ENCODE data around the gene RMND5B.

Gene RMND5B, protein sequence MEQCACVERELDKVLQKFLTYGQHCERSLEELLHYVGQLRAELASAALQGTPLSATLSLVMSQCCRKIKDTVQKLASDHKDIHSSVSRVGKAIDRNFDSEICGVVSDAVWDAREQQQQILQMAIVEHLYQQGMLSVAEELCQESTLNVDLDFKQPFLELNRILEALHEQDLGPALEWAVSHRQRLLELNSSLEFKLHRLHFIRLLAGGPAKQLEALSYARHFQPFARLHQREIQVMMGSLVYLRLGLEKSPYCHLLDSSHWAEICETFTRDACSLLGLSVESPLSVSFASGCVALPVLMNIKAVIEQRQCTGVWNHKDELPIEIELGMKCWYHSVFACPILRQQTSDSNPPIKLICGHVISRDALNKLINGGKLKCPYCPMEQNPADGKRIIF

DNA sequence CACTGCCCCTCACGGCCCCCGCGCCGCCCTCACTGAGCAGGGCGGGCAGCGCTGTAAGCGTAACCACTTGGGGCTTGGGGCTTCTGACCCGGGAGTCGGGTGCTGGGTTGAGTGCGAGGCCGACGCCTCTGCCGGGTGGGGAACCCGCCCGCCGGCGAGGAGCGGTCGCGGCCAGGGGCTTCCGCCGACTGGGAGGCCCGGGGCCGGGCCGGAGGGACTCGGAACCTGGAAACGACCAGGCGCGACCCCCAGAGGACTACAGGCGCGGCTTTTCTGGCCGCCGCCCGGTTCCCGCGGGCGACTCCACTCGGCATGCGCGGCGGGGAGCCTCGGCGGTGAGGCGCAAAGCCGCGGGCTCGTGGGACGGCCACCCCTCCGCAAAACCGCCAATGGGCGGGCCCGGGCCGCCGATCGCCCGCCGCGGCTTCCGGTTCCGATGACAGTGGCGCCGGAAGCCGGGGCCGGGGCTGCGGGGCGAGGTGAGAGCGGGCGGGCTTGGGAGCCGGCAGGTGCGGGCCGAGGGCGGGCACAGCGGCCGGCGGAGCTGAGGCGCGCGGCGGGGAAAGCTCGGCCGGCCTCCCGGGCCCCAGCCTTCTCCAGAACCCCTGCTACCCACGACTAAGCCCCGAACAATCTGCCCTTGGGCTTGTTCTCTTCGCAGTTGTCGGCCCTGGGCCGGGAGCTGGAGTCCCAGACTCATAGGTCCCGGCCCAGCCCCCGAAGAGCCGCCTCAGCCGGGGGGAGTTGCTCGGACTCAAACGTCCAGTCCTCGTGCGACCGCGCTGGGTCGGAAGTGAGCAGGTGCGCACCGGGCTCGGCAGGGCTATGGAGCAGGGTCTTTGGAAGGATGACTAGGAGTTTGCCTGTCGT is at the start of gene RMND5B:
Gene RMND5B, plus strand, starts transcription at position 439 of the 870 bp plus-strand sequence. CDS start 7,106 bp downstream, outside the sequence.
- Histone ChIP-seq H3K4me1 (no peaks in the 10 kb centered on the region), H2AFZ (peak within 1 kb of the TSS; percentile 100), H3K9me3 (ENCODE audit: control insufficient read depth, low read length) (no peaks in the 10 kb centered on the region), H3K9ac (peak within 1 kb of the TSS; percentile 78), H3K4me2 (ENCODE audit: low read length) (peak within 1 kb of the TSS; percentile 94), H3K79me2 (peaks cover 8% of the 10 kb centered on the region), H3K4me3 (ENCODE audit: low read depth, low read length) (peak within 1 kb of the TSS; percentile 85), H3K27ac (peak within 1 kb of the TSS; percentile 86), H3K36me3 (ENCODE audit: control insufficient read depth, insufficient read depth, low read length) (no peaks in the 10 kb centered on the region), H3K27me3 (ENCODE audit: control insufficient read depth, insufficient read depth, low read length) (no peaks in the 10 kb centered on the region)
- TF ChIP-seq, protein P1, sequence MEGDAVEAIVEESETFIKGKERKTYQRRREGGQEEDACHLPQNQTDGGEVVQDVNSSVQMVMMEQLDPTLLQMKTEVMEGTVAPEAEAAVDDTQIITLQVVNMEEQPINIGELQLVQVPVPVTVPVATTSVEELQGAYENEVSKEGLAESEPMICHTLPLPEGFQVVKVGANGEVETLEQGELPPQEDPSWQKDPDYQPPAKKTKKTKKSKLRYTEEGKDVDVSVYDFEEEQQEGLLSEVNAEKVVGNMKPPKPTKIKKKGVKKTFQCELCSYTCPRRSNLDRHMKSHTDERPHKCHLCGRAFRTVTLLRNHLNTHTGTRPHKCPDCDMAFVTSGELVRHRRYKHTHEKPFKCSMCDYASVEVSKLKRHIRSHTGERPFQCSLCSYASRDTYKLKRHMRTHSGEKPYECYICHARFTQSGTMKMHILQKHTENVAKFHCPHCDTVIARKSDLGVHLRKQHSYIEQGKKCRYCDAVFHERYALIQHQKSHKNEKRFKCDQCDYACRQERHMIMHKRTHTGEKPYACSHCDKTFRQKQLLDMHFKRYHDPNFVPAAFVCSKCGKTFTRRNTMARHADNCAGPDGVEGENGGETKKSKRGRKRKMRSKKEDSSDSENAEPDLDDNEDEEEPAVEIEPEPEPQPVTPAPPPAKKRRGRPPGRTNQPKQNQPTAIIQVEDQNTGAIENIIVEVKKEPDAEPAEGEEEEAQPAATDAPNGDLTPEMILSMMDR (IDR thresholded peaks at IDR 0.05), result no peak

DNA sequence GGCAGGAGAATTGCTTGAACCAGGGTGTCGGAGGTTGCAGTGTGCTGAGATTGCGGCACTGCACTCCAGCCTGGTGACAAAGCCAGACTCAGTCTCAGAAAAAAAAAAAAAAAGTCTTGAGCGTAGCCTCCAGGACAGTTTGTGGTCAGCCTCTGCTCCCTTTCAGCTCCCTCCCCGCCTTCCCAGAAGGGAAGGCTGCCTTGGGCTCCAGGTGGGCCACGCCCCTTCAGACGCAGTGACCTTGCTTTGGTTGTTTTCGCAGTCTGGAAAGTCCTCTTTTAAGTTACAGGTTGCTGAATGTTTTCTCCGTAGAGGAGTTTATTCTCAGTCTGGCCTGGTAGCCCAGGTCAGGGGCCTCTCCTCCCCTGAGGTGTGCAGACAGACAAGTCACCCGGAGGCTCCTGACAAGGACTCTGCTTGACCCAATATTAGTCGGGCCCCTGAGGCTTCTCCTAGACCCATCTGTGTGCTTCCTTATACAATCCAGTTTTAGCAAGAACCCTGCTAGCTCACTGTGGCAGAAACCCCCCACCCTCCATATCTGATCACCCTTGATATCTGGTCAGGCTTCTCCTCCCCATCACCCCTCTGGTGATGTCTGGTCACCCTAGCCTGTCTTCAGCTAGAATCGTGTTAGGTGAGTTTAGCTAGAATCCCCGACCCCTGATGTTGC is 49.1 kb upstream of the RMND5B start:
- H3K79me2 ChIP-seq, result no peaks in the 10 kb centered on the region
- no peak overlapping the region for H3K4me3 ChIP-seq (ENCODE audit: low read depth, low read length)
- no peak overlapping the region for H2AFZ ChIP-seq
- no peak overlapping the region for H3K4me2 ChIP-seq (ENCODE audit: low read length)
- H3K36me3 ChIP-seq (ENCODE audit: control insufficient read depth, insufficient read depth, low read length), result no peaks in the 10 kb centered on the region
- no peak overlapping the region for H3K9ac ChIP-seq
- TF ChIP-seq, protein P1 (IDR thresholded peaks at IDR 0.05), result no peak
- H3K4me1 ChIP-seq, result peaks cover 3% of the 10 kb centered on the region
- H3K27me3 ChIP-seq (ENCODE audit: control insufficient read depth, insufficient read depth, low read length), result no peaks in the 10 kb centered on the region
- no peak overlapping the region for H3K27ac ChIP-seq
- H3K9me3 ChIP-seq (ENCODE audit: control insufficient read depth, low read length), result no peaks in the 10 kb centered on the region

DNA sequence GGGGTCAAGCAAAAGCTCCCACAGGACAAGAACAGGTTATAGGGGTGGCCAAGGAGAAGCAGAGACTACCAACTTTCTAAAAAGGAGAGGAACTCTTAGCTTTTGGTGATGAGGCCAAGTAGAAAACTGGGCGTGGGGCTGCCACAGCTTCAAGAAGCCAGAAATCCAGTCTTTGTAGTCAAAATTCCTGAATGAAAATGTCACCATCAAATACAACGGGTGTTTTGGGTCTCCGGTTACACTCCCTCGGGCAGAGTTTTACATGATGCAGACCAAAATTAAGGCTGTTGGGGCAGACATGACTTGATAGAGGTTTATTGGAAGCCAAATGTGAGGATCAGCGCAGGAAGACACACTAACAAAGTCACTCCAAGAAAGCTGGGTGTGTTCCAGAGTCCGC is 46.9 kb upstream of the RMND5B start:
- H3K9ac ChIP-seq, result no peak overlapping the region
- TF ChIP-seq, protein P1 (IDR thresholded peaks at IDR 0.05), result no peak
- no peak overlapping the region for H2AFZ ChIP-seq

DNA sequence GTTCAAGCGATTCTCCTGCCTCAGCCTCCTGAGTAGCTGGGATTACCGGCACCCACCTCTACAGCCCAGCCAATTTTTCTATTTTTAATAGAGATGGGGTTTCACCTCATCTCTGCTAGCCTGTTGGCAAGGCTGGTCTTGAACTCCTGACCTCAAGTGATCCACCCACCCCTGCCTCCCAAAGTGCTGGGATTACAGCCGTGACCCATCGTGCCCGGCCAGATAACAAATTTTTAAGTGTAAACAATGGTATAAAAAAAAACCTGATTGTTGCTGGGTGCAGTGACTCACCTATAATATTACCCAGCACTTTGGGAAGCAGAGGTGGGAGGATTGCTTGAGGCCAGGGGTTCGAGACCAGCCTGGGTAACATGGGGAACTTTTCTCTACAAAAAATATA is 45.5 kb upstream of the RMND5B start:
- no peak overlapping the region for H3K4me3 ChIP-seq (ENCODE audit: low read depth, low read length)
- H2AFZ ChIP-seq, result no peak overlapping the region
- H3K9me3 ChIP-seq (ENCODE audit: control insufficient read depth, low read length), result no peaks in the 10 kb centered on the region
- no peaks in the 10 kb centered on the region for H3K79me2 ChIP-seq
- no peak overlapping the region for H3K4me2 ChIP-seq (ENCODE audit: low read length)
- H3K4me1 ChIP-seq, result peaks cover 3% of the 10 kb centered on the region
- H3K36me3 ChIP-seq (ENCODE audit: control insufficient read depth, insufficient read depth, low read length), result no peaks in the 10 kb centered on the region
- H3K27ac ChIP-seq, result no peak overlapping the region
- H3K27me3 ChIP-seq (ENCODE audit: control insufficient read depth, insufficient read depth, low read length), result no peaks in the 10 kb centered on the region
- TF ChIP-seq, protein P1 (IDR thresholded peaks at IDR 0.05), result no peak
- no peak overlapping the region for H3K9ac ChIP-seq

More for the DNA sequence above, 46.9 kb upstream of the RMND5B start:
- no peak overlapping the region for H3K4me2 ChIP-seq (ENCODE audit: low read length)
- no peaks in the 10 kb centered on the region for H3K9me3 ChIP-seq (ENCODE audit: control insufficient read depth, low read length)
- no peaks in the 10 kb centered on the region for H3K79me2 ChIP-seq
- H3K27ac ChIP-seq, result no peak overlapping the region
- H3K27me3 ChIP-seq (ENCODE audit: control insufficient read depth, insufficient read depth, low read length), result no peaks in the 10 kb centered on the region
- peaks cover 3% of the 10 kb centered on the region for H3K4me1 ChIP-seq
- no peak overlapping the region for H3K4me3 ChIP-seq (ENCODE audit: low read depth, low read length)
- no peaks in the 10 kb centered on the region for H3K36me3 ChIP-seq (ENCODE audit: control insufficient read depth, insufficient read depth, low read length)
